Endometrium (tissue), 2 donors: ENCODE measurements around the gene PITHD1.
A peak's percentile ranks its signal among the peaks of the same experiment; 100 is the strongest.
"Not testable (repeated sequence)": the region's sequence is repeated elsewhere in the genome, so short reads cannot be mapped to it uniquely, and the experiment has no call there.

Experiments
- FAIRE-seq: peaks from 2 replicates; lab custom pipeline; 2012; peaks lifted over from hg19 to GRCh38; lab: Jason Lieb, UNC
- donor health status: control.
- donor health status: control.

The PITHD1 gene

DNA sequence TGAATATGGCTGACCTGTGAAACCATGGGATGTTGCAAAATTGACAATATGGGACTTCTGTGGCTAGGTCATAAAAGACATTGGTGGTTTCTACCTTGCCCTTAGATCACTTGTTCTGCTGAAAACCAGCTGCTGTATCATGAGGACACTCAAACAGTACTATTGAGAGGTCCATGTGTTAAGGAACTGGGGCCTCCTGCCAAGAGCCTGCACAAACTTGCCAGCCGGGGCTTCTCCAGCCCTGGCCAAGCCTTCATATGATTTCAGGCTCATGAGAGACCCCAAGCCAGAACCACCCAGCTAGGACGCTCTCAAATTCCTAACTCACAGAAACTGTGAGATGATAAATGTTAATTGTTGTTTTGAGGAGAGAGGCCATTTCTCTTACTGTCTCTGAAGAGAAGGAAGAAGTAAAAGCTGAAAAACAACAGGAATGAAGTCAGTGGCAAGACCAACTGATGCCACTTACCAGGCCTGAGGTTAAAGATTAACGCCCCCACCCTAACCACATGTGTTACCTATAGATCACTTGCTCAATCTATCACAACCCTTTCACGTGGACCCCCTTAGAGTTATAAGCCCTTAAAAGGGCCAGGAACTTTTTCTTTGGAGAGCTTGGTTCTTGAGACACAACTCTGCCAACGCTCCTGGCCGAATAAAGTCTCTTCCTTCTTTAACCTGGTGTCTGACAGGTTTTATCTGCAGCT lies 3.9 kb upstream of the PITHD1 start:
- FAIRE-seq, result no peak

DNA sequence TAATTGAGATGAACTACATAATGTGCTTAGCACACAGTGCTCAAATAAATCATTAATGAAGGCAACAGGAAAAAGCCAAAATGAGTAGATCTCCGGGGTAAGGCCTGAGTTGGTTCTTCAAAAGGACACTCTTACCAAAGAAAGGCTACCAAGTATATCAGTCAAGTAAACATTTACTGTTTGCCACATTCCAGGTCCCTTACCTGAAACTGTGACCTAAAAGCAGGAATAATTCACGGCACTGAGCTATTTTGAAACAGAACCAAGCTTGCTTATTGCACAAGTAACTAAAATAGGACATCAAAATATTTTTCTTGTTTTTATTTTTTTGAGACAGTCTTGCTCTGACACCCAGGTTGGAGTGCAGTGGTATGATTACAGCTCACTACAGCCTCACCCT lies 2.0 kb upstream of the PITHD1 start:
- FAIRE-seq, result no peak

DNA sequence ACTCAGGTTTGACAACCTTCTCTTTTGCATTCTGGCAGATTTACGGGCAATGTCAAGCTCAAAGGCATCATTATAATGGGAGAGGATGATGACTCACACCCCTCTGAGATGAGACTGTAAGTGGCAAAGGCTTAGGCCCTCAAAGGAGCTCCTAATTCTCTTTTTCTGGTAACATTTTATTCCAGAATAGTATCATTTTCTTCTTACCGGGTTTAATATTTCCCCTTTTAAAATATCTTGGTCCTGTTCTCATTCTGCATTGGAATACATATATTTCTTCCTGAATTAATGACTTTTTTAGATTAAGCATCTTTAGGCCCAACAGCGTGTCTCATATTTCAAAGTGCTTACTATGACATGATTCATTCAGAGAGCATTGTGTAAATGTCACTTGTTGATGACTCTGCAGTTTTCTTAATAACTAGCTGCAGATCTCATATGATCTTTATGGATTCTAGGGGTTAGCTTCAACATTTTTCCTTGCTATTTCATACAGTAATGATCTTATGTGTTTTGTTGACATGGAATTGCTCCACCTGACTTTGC lies 1.7 kb downstream of the PITHD1 start:
- no peak for FAIRE-seq

DNA sequence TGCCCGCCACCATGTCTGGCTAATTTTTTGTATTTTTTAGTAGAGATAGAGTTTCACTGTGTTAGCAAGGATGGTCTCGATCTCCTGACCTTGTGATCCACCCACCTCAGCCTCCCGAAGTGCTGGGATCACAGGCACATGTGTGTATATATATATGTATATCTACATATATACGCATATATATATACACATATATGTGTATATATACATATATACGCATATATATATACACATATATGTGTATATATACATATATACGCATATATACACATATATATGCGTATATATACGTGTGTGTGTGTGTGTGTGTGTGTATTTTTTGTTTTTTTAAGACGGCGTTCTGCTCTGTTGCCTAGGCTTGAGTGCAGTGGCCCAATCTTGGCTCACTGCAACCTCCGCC lies 4.9 kb downstream of the PITHD1 start:
- not testable (repeated sequence) for FAIRE-seq

DNA sequence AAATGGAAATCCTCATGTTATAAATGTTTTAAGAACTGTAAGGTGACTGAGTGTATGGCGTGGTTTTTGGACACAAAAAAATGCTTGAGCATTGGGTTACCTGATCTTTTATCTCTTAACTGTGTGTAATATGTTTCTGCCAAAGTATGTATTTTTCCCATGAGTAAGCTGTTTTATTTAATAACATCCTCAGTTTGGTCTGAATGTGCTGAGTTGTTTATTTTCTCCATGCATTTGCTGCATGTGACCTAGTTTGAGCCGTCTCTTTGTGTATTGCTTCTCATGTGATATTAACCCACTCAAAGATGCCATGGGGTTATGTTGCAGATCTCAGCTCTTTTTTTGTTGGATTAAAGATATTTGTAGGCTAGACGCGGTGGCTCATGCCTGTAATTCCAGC lies 6.6 kb downstream of the PITHD1 start:
- FAIRE-seq, result no peak

DNA sequence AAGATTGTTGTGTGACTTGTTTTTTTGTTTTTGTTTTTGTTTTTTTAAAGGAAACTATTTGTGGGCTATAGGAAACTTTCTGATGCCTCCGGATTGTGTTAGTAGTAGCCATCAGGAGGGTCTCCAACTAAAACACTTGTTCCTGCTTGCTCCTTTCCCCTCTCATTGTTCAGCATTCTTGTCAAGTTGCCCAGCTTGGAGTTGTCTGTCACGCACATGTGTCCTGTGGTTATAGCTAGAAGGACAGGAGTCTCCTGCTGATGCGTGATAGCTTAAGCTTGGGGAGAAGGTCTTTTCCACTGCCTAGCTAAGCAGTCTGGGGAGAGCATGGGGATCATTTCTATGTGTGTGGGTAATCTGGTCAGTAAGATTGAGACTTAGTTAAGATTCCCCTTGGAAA lies 9.5 kb downstream of the PITHD1 start:
- no peak for FAIRE-seq

DNA sequence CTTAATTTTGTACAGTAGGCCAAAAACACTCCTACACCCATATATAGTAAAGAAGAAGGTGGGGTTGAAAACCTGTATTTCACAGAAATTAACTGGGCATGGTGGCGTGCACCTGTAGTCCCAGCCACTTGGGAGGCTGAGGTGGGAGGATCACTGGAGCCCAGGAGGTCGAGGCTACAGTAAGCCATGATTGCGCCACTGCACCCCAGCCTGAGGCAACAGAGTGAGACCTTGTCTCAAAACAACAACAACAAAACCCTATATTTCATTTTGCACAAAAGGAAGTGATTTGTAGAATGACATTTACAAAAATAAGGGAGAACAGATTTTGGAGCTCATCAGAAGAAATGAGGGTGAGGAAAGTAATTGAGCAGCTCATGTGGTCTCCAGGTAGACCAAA lies 10.5 kb downstream of the PITHD1 start:
- FAIRE-seq, result no peak

DNA sequence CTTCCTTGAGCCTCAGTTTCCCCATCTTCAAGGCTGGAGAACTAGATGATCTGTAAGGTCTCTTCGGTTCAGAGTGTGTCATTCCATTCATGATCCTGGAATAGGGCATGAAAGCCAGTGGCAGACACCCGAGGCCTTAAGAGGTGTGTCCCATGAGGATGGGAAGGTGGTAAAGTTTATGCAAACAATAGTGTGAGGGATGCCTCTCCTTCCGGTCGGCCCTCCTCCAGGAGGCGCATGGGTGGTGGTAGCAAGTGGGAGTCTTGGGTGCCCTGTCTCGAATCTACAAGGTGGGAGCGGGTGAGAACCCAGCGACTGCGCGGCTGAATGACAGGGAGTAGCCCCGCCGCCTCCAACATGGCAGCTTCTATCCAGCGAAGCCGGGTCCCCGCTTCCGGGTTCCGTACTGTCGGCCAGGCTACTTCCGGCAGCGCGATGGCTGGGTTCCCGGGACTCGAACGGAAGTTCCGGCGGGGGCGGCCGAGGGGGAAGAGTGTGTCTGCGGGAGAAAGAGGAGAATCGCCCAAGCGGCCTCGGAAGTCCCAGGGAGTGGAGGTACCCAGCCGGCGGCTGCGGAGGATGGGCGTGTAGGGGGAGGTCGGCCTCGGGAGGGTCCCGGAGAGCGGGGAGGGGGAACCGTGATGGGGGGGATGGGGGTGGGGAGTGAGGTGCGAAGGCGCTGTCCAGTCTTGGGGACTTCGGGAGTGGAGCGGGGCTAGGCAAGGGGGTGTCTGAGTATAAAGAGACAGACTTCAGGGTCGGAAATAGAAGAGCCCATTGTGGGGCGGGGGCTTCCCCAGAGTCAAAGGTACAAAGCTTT lies 12.7 kb downstream of the PITHD1 start, which contains the start of gene LYPLA2:
LYPLA2 (plus strand) TSS at position 450 of the 820 bp plus-strand sequence. CDS start 1,538 bp downstream, outside the sequence.
- peak; percentile 48 for FAIRE-seq

DNA sequence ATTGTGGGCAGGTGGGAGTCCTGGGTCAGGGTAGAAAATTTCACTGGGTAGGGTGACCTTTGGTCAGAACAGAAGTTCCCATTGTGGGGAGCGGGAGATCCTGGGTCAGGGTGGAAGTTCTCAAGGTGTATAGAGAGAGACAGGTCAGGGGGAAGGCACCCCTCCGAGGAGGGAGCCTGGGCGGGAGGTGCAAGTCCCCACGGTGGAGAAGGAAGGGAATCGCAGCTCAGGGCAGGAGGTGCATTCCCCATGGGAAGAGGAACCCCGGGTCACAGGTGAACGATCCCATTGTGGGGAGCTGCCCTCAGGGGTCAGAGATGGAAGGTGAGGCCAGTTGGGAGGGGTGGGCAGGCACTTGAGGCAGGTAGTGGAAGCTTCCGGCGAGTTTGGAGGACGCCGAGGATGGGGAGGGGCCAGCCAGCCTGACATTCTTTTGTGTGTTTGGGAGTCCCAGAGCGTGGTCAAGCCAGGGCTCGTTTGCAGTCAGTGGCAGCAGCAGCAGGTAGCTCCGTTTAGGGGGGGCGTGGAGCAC lies 13.4 kb downstream of the PITHD1 start:
- no peak for FAIRE-seq

DNA sequence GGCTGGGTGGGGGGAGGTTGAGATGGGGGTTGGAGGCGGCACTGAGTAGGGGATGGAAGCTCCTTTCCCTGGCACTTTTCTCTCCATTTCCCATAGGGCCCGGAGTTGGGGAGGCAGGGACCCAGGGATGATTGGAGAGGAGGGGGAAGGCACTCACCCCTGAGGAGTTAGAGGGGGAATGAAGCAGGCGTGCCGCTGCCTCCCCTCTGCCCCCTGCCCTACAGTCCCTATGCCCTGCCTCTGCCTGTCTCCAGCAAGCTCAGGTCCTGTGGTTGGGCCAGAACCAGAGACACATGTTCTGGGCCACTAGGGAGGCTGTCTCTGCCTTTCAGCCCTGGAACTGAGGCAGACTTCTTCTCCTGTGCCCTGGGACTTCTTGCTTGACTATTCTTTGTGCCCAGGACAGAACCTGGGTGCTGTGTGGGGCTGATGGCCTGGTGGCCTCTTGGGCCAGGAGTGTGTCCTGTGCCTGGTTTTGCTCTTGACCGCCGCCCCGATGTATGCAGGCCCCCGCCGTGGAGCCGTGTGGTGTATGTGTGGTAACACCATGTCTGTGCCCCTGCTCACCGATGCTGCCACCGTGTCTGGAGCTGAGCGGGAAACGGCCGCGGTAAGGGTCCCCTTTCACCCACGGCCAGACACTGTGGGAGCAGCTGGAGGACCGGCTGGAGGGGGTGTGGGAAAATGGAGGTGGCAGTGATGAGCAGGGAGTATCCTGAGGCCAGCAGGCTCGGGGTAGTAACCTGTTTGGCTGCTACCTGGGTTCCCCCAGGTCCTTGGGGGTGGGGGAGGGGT lies 14.1 kb downstream of the PITHD1 start:
- FAIRE-seq, result no peak

DNA sequence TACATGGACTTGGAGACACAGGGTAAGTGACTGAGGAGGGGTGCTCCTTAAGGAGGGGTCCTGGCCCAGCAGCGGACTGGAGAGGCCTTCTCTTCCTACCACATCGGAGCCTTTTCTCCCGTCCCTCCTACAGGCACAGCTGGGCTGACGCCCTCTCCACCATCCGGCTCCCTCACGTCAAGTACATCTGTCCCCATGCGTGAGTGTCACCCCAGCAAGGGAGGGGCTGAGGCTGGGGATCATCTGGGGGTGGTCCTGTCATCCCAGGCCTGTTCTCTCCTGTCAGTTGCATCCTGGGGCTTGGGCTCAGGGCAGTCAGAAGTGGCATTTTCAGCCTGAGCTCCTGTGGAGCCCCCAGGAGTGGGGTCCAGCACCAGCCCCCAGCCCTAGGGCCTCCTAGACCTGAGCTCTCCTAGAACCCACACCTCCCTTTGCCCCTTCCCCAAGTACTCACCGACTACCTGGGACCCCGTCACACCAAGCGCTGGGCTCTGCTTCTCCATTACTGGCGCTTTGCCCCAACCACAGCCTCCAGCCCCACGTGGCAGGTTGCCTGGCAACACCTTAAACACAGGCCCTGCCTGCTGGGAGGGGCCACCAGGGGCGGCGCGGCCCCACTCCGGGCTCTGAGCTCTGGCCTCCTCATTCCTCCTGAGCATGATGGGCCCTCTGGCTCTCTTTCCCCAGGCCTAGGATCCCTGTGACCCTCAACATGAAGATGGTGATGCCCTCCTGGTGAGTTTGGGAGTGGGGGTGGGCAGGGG lies 15.0 kb downstream of the PITHD1 start:
- FAIRE-seq, result no peak

DNA sequence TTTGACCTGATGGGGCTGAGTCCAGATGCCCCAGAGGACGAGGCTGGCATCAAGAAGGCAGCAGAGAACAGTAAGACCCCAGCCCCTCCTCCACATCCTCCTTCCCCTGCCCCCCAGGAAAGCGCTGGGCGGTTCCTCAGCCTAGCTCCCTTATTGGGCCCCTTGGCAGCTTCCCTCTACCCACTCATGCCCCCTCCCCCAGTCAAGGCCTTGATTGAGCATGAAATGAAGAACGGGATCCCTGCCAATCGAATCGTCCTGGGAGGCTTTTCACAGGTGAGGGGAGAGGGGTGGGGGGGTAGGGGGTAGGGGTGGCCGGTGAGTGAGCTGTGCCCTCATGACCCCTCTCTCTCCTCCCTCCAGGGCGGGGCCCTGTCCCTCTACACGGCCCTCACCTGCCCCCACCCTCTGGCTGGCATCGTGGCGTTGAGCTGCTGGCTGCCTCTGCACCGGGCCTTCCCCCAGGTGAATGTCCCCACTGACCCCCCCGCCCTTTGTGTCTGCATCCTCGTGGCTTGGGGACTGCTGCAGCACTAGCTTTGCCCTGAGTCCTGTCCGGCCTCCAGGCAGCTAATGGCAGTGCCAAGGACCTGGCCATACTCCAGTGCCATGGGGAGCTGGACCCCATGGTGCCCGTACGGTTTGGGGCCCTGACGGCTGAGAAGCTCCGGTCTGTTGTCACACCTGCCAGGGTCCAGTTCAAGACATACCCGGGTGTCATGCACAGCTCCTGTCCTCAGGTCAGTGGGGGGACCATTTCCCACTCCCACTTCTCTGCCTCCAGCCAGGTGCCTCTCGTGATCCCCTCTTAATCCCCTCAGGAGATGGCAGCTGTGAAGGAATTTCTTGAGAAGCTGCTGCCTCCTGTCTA lies 15.9 kb downstream of the PITHD1 start:
- no peak for FAIRE-seq

DNA sequence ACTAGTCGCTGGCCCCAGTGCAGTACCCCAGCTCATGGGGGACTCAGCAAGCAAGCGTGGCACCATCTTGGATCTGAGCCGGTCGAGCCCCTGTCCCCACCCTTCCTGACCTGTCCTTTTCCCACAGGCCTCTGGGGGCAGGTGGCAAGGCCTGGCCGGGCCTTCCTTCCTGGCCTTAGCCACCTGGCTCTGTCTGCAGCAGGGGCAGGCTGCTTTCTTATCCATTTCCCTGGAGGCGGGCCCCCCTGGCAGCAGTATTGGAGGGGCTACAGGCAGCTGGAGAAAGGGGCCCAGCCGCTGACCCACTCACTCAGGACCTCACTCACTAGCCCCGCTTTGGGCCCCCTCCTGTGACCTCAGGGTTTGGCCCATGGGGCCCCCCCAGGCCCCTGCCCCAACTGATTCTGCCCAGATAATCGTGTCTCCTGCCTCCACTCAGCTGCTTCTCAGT lies 16.5 kb downstream of the PITHD1 start:
- not testable (repeated sequence) for FAIRE-seq

DNA sequence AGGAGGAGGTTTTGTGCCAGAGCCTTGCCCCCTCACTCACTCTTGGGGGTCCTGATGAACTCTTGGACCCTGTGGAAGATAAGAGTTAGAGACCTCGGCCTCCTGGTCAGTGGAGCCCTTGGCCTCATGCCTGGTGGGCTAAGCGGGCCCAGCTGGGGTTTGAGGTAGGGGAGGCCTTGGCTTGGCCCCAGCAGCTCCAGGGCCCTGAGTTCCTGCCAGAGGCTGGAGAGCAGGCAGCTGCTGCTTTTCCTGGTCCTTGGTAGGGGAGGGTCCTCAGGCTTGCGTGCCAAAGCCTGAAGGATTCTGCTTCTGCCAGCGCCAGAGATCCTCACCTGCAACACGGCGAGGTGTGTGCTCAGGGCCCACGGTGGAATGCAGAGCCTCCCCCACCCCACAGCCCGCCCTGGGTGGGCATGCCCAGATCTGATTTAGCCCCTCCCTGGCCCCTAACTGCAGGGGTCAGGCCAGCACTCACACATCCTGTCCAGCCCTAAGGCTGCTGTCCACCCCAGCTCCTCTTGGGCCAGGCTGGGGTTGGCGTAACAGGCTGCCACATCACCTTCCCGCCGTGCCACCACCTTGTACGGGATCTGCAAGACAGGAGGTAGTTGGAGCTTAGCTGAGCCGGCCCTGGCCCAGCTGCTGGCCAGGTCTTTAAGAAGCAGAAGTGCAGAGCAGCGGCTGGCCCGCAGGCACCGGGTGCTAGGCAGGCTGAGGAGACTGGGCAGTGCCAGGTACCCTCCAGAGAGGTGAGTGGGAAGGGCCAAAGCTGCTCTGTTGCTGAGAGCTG lies 17.7 kb downstream of the PITHD1 start:
- FAIRE-seq, result no peak

DNA sequence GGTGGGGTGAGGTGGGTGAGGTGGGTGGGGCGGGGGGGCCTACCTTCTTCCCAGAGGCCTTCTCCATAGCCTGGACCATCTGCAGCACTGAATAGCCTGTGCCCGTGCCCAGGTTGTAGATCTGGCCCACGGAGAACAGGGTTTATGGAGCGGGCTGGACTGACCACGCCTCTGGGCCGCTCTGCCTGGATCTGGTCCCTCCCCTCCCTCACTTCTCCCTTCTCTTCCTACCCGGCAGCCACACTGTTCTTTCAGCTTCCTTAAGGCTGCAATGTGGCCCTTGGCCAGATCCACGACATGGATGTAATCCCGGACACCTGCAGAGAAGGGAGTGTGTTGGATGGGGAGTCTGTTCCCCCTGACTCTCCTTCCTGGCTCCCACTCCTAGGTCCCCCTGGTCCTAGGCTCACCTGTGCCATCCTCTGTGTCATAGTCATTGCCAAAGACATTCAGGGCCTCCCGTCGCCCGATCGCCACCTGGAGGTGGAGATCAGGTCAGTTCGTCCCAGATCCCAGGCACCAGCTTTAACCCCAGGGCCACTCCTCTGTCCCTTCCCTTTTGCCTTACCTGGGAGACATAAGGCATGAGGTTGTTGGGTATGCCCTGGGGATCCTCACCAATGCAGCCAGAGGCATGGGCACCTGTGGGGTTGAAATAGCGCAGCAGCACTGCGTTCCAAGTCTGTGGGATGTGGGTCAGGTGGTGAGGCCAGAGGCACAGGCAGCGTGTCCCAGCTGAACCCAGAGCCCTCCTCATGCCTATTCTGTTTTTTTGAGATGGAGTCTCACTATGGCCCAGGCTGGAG lies 18.5 kb downstream of the PITHD1 start:
- no peak for FAIRE-seq

DNA sequence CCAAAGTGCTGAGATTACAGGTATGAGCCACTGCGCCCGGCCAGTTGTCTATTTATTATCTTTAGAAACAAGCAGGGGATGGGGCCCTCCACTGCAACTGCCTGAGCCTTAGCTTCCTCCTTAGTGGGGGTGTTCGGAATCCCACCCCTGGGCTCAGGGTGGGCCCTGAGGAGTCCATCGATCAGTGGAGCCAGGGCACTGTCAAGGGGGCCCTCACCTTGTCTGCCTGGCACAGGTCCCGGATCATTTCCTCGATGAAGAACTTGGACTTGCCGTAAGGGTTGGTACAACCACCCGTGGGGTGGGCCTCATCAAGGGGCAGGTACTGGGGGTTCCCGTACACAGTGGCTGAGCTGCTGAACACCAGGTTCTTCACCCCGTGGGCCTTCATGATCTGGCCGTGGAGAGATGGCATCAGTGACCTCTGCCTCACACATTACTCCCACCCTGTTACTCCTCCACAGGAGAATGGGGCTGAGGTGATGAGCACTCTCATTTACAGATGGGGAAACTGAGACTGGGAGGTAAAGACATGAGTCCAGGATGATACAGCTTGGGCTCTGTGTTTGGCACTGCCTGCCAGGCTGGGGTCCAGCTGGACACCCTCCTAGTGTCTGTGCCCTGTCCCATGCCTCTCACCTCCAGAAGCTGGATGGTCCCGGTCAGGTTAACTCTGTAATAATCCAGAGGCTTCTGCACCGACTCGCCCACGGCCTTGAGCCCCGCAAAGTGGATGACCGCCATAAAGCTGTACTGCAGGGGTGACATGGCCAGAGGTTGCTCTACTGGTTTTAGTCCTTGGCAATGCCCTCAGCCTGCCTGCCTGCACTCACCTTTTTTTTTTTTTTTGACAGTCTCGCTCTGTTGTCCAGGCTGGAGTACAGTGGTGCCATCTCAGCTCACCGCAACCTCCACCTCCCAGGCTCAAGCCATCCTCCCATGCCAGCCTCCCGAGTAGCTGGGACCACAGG lies 19.5 kb downstream of the PITHD1 start:
- no peak for FAIRE-seq

DNA sequence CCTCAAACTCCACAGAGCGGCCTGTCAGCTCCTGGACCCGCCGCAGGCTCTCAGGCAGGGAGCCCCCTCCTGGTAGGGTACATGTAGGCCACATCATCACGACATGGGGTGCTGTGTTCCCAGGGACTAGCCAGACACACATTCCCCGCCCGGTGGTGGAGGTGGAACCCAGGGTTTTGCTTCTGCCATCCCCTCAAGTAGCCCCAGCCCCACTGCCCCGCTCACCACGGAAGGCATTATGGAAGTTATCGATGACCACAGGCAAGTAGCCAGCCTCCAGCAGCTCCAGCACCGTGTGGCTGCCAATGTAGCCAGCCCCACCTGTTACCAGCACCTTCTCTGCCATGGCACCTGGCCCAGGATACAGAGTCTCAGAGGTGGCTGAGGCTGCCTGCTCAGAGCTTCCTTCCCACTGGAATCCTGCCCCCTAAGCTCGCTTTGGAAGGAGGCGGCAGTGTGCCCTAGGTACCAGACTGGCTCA lies 20.5 kb downstream of the PITHD1 start:
- no peak for FAIRE-seq
